ENCODE results near the gene CNTNAP2. TPM values are rescaled to one million over a fixed set of nuclear protein-coding genes. Genes with fewer than 3 reads are reported as not detected.

CNTNAP2 gene
- total RNA-seq, 6 experiments from 2014 or later: 1.8 to 8.1 (median 3.9) TPM

DNA sequence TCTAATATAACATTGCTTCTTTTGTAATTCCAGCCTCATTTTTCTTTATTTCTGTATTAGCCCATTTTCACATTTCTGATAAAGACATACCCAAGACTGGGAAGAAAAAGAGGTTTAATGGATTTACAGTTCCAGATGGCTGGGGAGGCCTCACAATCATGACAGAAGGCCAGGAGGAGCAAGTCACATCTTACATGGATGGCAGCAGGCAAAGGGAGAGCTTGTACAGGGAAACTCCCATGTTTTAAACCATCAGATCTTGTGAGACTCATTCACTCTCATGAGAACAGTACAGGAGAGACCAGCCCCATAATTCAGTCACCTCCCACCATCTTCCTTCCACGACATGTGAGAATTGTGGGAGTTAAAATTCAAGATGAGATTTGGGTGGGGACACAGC is 510.3 kb downstream of the CNTNAP2 start:
- no peak for DNase-seq
- WGBS (ENCODE audit: insufficient coverage, low coverage, low lambda C conversion rate, missing lambda C conversion rate): 14% methylated on average over 1 of the region's 1 CpG

GRCh38 chr7:146635205-146636032 is 518.8 kb downstream of the CNTNAP2 start:
- Histone ChIP-seq H3K27ac (no peak overlapping the region), H3K27me3 (no peaks in the 10 kb centered on the region), H3K9me3 (no peaks in the 10 kb centered on the region), H3K4me1 (no peaks in the 10 kb centered on the region), H3K36me3 (no peaks in the 10 kb centered on the region), H3K4me3 (no peak overlapping the region)
- DNase-seq: no peak
- TF ChIP-seq POLR2A (IDR thresholded peaks at IDR 0.05): no peak
- no peak for TF ChIP-seq CTCF (IDR thresholded peaks at IDR 0.05)
- 39% methylated on average over 7 of the region's 7 CpGs for WGBS (ENCODE audit: insufficient coverage, low coverage, low lambda C conversion rate, missing lambda C conversion rate)
- no peak for ATAC-seq
- intact Hi-C loops (cut with DNase I): no loop called here

More for the DNA sequence above, 510.3 kb downstream of the CNTNAP2 start:
- Histone ChIP-seq H3K4me1 (no peaks in the 10 kb centered on the region), H3K9me3 (no peaks in the 10 kb centered on the region), H3K36me3 (no peaks in the 10 kb centered on the region), H3K4me3 (no peak overlapping the region), H3K27ac (no peak overlapping the region), H3K27me3 (no peaks in the 10 kb centered on the region)
- intact Hi-C loops (cut with DNase I): no loop called here
- TF ChIP-seq POLR2A (IDR thresholded peaks at IDR 0.05): no peak
- no peak for TF ChIP-seq CTCF (IDR thresholded peaks at IDR 0.05)
- no peak for ATAC-seq

- no peak for ATAC-seq
- Histone ChIP-seq H3K4me1 (no peaks in the 10 kb centered on the region), H3K9me3 (no peaks in the 10 kb centered on the region), H3K27ac (no peak overlapping the region), H3K36me3 (no peaks in the 10 kb centered on the region), H3K4me3 (no peak overlapping the region), H3K27me3 (no peaks in the 10 kb centered on the region)
- 36% methylated on average over 4 of the region's 4 CpGs for WGBS (ENCODE audit: insufficient coverage, low coverage, low lambda C conversion rate, missing lambda C conversion rate)
- TF ChIP-seq POLR2A (IDR thresholded peaks at IDR 0.05) (no peak), CTCF (IDR thresholded peaks at IDR 0.05) (no peak)
- intact Hi-C loops (cut with DNase I): no loop called here
- DNase-seq: no peak
Observed at GRCh38 chr7:146636033-146636356, 519.4 kb downstream of the CNTNAP2 start.

DNA sequence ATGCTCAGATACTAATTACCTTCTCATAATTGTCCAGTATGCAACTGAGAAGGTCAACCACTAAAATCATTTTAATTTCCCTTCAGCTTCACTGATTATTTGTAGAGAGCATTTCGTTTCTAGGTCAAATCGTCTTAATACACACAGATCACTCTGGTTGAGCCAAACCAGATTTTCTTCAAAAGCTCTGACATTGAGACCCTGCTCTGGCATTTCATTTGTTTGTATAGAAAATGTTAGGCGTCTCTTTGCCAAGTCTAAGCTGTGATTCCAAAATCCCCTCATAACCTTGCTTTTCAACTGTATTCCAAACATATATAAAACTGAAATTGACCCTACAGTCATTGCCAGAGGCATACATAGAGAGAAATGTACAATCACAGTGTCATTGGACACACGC is 520.0 kb downstream of the CNTNAP2 start:
- H3K36me3 ChIP-seq: no peaks in the 10 kb centered on the region
- no peaks in the 10 kb centered on the region for H3K27me3 ChIP-seq
- H3K9me3 ChIP-seq: no peaks in the 10 kb centered on the region
- H3K27ac ChIP-seq: no peak overlapping the region
- ATAC-seq: no peak
- WGBS (ENCODE audit: insufficient coverage, low coverage, low lambda C conversion rate, missing lambda C conversion rate): 26% methylated on average over 4 of the region's 4 CpGs
- DNase-seq: no peak
- H3K4me1 ChIP-seq: no peaks in the 10 kb centered on the region
- intact Hi-C loops (cut with DNase I): no loop called here
- H3K4me3 ChIP-seq: no peak overlapping the region
- TF ChIP-seq CTCF (IDR thresholded peaks at IDR 0.05) (no peak), POLR2A (IDR thresholded peaks at IDR 0.05) (no peak)
